ENCODE data around the gene C5AR1.
"Not testable (repeated sequence)": the region's sequence is repeated elsewhere in the genome, so short reads cannot be mapped to it uniquely, and the experiment has no call there.

The C5AR1 gene

GRCh38 chr19:47336765-47337718, 27.4 kb downstream of the C5AR1 start:
- peak; percentile 9 for DNase-seq

- no peak for DNase-seq
These were observed 29.7 kb downstream of the C5AR1 start for GRCh38 chr19:47339196-47339880.

GRCh38 chr19:47340477-47341208, 31.0 kb downstream of the C5AR1 start:
- DNase-seq: no peak

- DNase-seq: no peak
These were observed 32.1 kb downstream of the C5AR1 start for GRCh38 chr19:47341734-47342133.

DNA sequence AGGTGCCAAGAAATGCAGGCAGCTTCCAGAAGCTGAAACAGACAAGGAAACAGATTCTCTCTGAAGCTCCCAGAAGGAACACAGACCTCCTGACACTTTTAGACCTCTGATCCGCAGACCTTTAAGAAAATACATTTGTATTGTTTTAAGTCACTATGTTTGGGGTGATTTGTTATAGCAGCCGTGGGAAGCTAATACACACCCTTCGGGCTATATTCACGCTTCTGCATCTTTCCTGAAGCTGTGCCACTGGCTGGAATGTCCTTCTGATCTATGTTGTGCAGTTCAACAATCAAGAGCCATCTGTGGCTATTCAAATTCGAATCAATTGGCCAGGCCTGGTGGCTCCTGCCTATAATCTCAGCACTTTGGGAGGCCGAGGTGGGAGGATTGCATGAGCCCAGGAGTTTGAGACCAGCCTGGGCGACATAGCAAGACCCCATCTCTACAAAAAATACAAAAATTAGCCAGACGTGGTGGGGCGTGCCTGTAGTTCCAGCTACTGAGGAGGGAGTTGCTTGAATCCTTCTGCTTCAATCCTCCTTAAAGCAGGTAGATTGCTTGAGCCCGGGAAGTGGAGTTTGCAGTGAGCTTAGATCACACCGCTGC, 33.6 kb downstream of the C5AR1 start:
- no peak for DNase-seq

DNA sequence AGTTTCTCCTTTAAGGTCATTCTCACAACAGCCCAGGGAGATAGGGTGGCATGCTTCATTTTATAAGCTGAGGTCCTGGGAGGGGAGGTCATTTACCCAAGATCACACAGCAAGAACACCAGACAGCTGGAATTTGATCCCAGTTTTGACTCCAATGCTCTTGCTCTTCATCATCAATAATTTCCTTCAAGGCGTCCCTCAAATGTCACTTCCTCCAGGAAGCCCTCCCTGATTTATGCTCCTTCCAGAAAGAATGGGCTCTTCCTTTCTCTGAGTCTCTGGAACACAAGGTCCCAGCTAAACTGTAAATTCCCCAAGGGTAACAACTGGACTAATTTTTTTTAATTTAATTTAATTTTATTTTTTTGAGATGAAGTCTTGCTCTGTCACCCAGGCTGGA, 34.8 kb downstream of the C5AR1 start:
- DNase-seq: no peak

GRCh38 chr19:47346024-47346423, 36.4 kb downstream of the C5AR1 start:
- DNase-seq: not testable (repeated sequence)

- DNase-seq: peak; percentile 99
These were observed 39.4 kb downstream of the C5AR1 start, which contains the start of gene DHX34 for GRCh38 chr19:47348819-47349795. TSS of gene DHX34 (plus strand) at chr19:47349315. CDS start at chr19:47353031, 3,716 bp downstream.

DNA sequence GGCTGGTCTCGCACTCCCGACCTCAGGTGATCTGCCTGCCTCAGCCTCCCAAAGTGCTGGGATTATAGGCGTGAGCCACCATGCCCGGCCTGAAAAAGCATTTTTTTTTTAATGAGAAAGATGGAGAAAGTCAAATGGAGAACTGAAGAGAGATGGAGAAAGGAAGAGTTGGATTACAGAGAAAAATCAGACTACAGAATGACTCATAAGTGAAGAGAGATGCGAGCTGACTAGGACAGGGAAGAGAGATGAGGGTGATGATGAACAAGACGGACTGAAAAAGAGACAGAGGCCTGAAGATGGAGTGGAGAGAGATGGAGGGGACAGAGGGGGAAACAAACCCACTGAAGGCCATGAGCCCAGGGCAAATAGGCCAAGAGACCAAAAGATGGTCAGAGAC, 41.0 kb downstream of the C5AR1 start:
- no peak for DNase-seq

- no peak for DNase-seq
These were observed 41.9 kb downstream of the C5AR1 start for GRCh38 chr19:47351548-47351947.

- no peak for DNase-seq
These were observed 42.4 kb downstream of the C5AR1 start for GRCh38 chr19:47352095-47352494.

DNA sequence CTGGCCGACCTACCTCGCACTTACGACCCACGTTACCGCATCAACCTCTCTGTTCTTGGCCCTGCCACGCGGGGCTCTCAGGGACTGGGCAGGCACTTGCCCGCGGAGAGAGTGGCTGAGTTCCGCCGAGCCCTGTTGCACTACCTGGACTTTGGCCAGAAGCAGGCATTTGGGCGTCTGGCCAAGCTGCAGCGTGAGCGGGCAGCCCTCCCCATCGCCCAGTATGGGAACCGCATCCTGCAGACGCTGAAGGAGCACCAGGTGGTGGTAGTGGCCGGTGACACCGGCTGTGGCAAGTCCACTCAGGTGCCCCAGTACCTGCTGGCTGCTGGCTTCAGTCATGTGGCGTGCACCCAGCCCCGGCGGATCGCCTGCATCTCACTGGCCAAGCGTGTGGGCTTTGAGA, 43.6 kb downstream of the C5AR1 start:
- no peak for DNase-seq

DNA sequence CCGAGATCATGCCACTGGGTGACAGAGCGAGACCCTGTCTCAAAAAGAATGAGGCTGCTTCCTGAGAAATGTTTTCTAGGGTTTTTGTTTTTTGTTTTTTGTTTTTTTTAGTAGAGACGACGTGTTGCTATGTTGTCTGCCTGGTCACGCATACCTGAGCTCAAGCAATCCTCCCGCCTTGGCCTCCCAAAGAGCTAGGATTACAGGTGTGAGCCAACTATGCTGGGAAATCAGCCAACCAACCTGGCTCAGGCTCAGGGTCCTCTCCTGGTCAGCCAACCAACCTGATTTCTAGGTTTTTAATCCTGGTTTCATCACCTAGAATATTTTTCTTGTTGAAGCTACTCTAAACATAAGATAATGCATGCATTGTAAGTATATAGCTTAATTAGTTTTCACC, 47.2 kb downstream of the C5AR1 start:
- DNase-seq: no peak

- DNase-seq: no peak
These were observed 48.4 kb downstream of the C5AR1 start for GRCh38 chr19:47357788-47358680.

- no peak for DNase-seq
These were observed 49.3 kb downstream of the C5AR1 start for GRCh38 chr19:47358936-47359335.

- DNase-seq: no peak
These were observed 52.7 kb downstream of the C5AR1 start for GRCh38 chr19:47362321-47362720.

DNA sequence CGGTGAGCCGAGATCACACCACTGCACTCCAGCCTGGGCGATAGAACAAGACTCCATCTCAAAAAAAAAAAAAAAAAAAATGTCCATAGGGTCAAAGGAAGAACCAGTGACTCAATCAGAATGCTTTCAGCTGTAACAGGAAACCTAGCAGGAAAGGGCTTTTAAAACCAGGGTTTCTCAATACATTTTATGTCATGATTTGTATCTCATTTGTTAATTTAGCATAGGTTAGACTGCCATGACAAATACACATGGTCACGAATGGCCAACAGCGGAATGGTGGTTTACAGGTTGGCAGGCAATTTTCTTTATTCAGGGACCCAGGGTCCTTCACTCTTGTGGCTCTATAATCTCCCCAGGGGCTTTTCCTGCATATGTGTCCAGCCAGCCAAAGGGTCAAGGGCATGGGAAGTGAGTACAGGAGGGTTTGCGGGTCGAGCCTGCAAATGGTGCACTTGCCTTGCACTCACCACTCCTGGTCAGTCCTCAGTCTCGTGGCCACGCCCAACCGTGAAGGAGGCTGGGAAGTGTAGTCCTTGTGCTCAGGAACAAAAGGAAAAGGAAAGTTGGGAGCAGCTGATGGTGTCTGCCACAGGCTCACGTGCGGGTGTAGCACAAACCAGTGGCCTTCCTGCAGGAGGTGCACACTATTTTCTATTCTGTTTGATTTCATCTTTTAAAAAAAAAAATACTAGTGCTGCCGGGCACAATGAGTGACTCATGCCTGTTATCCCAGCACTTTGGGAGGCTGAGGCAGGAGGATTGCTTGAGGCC, 54.3 kb downstream of the C5AR1 start:
- DNase-seq: no peak

DNA sequence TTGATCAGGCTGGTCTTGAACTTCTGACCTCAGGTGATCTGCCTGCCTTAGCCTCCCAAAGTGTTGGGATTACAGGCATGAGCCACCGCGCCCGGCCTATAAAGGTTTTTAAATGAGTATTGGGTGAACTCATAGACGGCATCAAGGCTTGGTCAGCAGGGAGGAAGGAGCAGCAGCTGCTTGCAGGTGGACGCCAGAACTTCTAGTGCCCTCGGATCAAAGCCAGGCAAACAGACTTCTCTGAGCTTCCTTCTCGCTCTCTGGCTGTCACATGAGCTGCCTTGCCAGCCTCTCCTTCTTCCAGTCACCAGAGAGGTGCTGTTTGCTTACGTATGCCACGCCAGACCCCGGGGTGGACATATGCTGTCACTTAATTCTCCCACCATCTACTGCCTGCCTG, 55.8 kb downstream of the C5AR1 start:
- not testable (repeated sequence) for DNase-seq

DNA sequence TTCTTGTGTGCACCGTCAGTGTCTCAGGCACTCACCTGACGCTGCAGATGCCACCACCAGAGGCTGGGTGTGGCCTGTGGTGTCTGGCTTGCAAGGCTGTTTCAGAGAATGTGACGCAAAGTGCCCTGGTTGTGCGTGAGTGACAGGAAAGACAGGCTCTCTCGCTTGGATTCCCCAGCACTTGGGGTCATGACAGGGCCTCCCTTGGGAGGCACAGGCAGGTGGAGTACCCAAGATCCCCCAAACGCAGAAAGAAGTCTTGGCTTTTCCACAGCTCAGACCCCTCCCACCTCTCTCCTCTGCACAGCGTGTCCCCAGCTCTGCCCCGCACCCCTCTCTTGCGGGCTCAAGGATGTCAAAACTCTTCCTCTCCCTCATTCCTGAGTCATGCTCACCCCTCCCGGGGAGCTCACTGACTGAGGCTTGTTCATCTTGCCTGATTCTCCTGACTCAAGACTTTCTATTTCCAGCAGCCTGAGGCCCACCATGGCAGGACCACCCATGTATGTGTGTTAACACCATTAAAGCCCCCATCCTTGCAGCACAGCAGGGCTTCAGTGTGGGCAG, 60.5 kb downstream of the C5AR1 start:
- no peak for DNase-seq

Measured in activated gamma-delta T cell treated with Interleukin-2 at 50 U/mL for 16 hours (primary cell).